ENCODE measurements around the gene NEIL1.
"Not testable (repeated sequence)": the region's sequence is repeated elsewhere in the genome, so short reads cannot be mapped to it uniquely, and the experiment has no call there.

DNA sequence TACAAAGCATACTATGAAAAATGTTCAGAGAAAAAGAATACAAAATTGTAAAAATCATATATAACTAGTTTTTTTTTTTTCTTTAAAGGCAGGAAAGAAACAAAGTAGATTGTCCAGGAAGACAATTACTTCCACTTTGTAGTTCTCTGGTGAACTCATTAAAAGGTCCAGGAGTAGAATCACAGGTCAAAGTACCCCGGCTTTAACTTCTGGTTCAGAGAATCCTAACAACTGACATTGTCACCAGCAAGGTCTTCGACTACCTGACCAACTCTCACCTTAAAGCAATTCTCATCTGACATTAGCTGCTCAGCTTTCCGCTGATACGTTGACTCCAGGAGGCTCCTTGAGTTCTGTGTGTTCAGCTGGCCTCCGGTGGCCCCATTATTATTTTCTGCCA is 37.1 kb downstream of the NEIL1 start:
- TF ChIP-seq, protein P1, sequence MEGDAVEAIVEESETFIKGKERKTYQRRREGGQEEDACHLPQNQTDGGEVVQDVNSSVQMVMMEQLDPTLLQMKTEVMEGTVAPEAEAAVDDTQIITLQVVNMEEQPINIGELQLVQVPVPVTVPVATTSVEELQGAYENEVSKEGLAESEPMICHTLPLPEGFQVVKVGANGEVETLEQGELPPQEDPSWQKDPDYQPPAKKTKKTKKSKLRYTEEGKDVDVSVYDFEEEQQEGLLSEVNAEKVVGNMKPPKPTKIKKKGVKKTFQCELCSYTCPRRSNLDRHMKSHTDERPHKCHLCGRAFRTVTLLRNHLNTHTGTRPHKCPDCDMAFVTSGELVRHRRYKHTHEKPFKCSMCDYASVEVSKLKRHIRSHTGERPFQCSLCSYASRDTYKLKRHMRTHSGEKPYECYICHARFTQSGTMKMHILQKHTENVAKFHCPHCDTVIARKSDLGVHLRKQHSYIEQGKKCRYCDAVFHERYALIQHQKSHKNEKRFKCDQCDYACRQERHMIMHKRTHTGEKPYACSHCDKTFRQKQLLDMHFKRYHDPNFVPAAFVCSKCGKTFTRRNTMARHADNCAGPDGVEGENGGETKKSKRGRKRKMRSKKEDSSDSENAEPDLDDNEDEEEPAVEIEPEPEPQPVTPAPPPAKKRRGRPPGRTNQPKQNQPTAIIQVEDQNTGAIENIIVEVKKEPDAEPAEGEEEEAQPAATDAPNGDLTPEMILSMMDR (IDR thresholded peaks at IDR 0.05), result not testable (repeated sequence)
- not testable (repeated sequence) for TF ChIP-seq GATA2 (CRISPR knock-in tag; IDR thresholded peaks at IDR 0.05); EZH2phosphoT487 (IDR thresholded peaks at IDR 0.05; ENCODE audit: borderline replicate concordance, low read depth); POLR2AphosphoS5 (IDR thresholded peaks at IDR 0.05; ENCODE audit: low read depth, low read length); PBX3 (IDR thresholded peaks at IDR 0.05); JUND (IDR thresholded peaks at IDR 0.05); EP300 (IDR thresholded peaks at IDR 0.05; ENCODE audit: borderline replicate concordance in 1 of 2, low read depth in 1 of 2, low read length in 1 of 2); FOXJ3 (CRISPR knock-in tag; IDR thresholded peaks at IDR 0.05)
- TF ChIP-seq, protein P2, sequence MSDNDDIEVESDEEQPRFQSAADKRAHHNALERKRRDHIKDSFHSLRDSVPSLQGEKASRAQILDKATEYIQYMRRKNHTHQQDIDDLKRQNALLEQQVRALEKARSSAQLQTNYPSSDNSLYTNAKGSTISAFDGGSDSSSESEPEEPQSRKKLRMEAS (IDR thresholded peaks at IDR 0.05; ENCODE audit: low read depth), result not testable (repeated sequence)
